K562 (cell line): Measurements from ENCODE around the gene CDKN2B. TPM values are rescaled to one million over a fixed set of nuclear protein-coding genes. Genes with fewer than 3 reads are reported as not detected.

Source experiments
- ATAC-seq: fragments of 200-7000 bp; cut with Tn5 transposase; 3 replicates; pipeline ENCODE4 v1.9.1; 2020; ENCODE audit warnings: moderate library complexity
- BruUV-seq: library from RNA; stranded (reverse); fragments of 400-500 nt; replicated peaks from 2 replicates; lab custom pipeline; 2021; lab: Mats Ljungman, UMichigan
- CTCF ChIA-PET: fragments of 300-600 bp; formaldehyde crosslinking; extraction: SDS; loops from one replicate; lab custom pipeline; 2021; ENCODE audit warnings: low intra/inter-chr PET ratio; lab: Yijun Ruan, JAX
- POLR2A ChIA-PET: fragments of 300-600, 350-650 bp; sonication (Branson Sonifier 250); formaldehyde crosslinking; extraction: SDS; loops from one replicate; lab custom pipeline; 2021; ENCODE audit warnings: antibody characterized with exemption, inconsistent platforms; lab: Yijun Ruan, JAX
- DNase-seq, 4 experiments: peaks; one replicate each; pipeline versions ENCODE4 v3.0.0 to v3.0.0-alpha.2; 2011 to 2018; ENCODE audit warnings: low spot score in 3 of 4, mixed read lengths in 3 of 4; ENCODE audit errors: extremely low read depth in 1 of 4
- FAIRE-seq: peaks from 2 replicates; lab custom pipeline; 2011; peaks lifted over from hg19 to GRCh38; lab: Jason Lieb, UNC
- H2AFZ ChIP-seq: 2 replicates; pipeline ENCODE4 v1.6.0; 2011; ENCODE audit warnings: low read depth, low read length, control low read depth, inconsistent platforms
- H3K27ac ChIP-seq: fragments of 200-600 bp; 3 replicates; pipeline ENCODE4 v1.8.0; 2011; ENCODE audit warnings: low read depth, mild to moderate bottlenecking, control low read depth, inconsistent platforms, low read length, moderate library complexity, mixed read lengths; ENCODE audit errors: extremely low read depth
- H3K27me3 ChIP-seq, 2 experiments: fragments of 300-600 bp in 1 of 2; 2 replicates in 1 of 2; 3 replicates in 1 of 2; pipeline versions ENCODE4 v1.6.0 to v1.8.0; 2011; ENCODE audit warnings: inconsistent platforms in 2 of 2, low read length in 2 of 2, mild to moderate bottlenecking in 1 of 2, mixed read lengths in 1 of 2, moderate library complexity in 1 of 2; ENCODE audit not compliant: control insufficient read depth in 2 of 2, insufficient read depth in 2 of 2
- H3K36me3 ChIP-seq: fragments of 300-600 bp; 3 replicates; pipeline ENCODE4 v1.8.0; 2011; ENCODE audit warnings: mild to moderate bottlenecking, low read length, inconsistent platforms; ENCODE audit not compliant: control insufficient read depth, insufficient read depth
- H3K4me1 ChIP-seq, 2 experiments: fragments of 200-600 bp in 1 of 2; replicated peaks in 1 of 2; 2 replicates in 1 of 2; 3 replicates in 1 of 2; pipeline versions ENCODE4 v1.5.1 to v1.8.0; 2011; ENCODE audit warnings: inconsistent platforms in 2 of 2, low read length in 2 of 2, mild to moderate bottlenecking in 1 of 2, mixed read lengths in 1 of 2, moderate library complexity in 1 of 2; ENCODE audit not compliant: control insufficient read depth in 2 of 2, insufficient read depth in 2 of 2
- H3K4me2 ChIP-seq: 2 replicates; pipeline ENCODE4 v1.6.1; 2011; ENCODE audit warnings: low read length, control low read depth, inconsistent platforms, mixed read lengths; ENCODE audit not compliant: insufficient read depth
- H3K4me3 ChIP-seq: fragments of 200-600 bp; sonication (generic), shearing (Covaris generic); 2 replicates; pipeline ENCODE4 v1.5.1; 2016; ENCODE audit warnings: control low read depth, inconsistent platforms
- H3K79me2 ChIP-seq: fragments of 200-600 bp; 3 replicates; pipeline ENCODE4 v1.8.0; 2011; ENCODE audit warnings: low read length, inconsistent platforms; ENCODE audit not compliant: control insufficient read depth, insufficient read depth
- H3K9ac ChIP-seq, 2 experiments: 2 replicates each; pipeline versions ENCODE4 v1.6.0 to v1.6.1; 2011; ENCODE audit warnings: low read depth in 2 of 2, low read length in 2 of 2, control low read depth in 1 of 2, inconsistent platforms in 1 of 2, mild to moderate bottlenecking in 1 of 2, mixed read lengths in 1 of 2; ENCODE audit not compliant: insufficient read depth in 1 of 2
- H3K9me1 ChIP-seq: one replicate; pipeline ENCODE4 v1.6.0; 2011; ENCODE audit warnings: inconsistent platforms, mild to moderate bottlenecking, low read length, moderate library complexity; ENCODE audit not compliant: control insufficient read depth, insufficient read depth
- H3K9me3 ChIP-seq: replicated peaks from 2 replicates; pipeline ENCODE4 v1.5.1; 2011; ENCODE audit warnings: low read depth, low read length, inconsistent platforms; ENCODE audit not compliant: control insufficient read depth, insufficient read depth
- H4K20me1 ChIP-seq: replicated peaks from 2 replicates; pipeline ENCODE4 v1.6.1; 2011; ENCODE audit warnings: low read length, inconsistent platforms, mixed read lengths; ENCODE audit not compliant: control insufficient read depth, insufficient read depth
- ARID2 ChIP-seq: fragments of 450-650 bp; IDR thresholded peaks from 2 replicates; pipeline ENCODE4 v1.6.1; 2017; ENCODE audit warnings: antibody characterized with exemption, mild to moderate bottlenecking
- CBFA2T2 ChIP-seq: fragments of 450-650 bp; conservative IDR thresholded peaks from 2 replicates; pipeline ENCODE4 v1.6.1; 2017; ENCODE audit warnings: mild to moderate bottlenecking
- EP300 ChIP-seq: IDR thresholded peaks from 2 replicates; pipeline ENCODE4 v1.6.1; 2012; ENCODE audit warnings: low read length, improper control_type of control experiment
- HMG20A ChIP-seq: fragments of 450-650 bp; formaldehyde crosslinking; conservative IDR thresholded peaks from 2 replicates; pipeline ENCODE4 v1.4.0; 2020; ENCODE audit warnings: mild to moderate bottlenecking, mixed read lengths
- KAT7 ChIP-seq: sonication (generic); formaldehyde crosslinking; IDR thresholded peaks from 2 replicates; pipeline ENCODE4 v1.8.0; 2022; ENCODE audit warnings: missing genetic modification reagents, mild to moderate bottlenecking, borderline replicate concordance
- KAT8 ChIP-seq: fragments of 450-650 bp; IDR thresholded peaks from 2 replicates; pipeline ENCODE4 v1.6.1; 2016; ENCODE audit warnings: low read depth, mild to moderate bottlenecking
- NFE2 ChIP-seq: IDR thresholded peaks from 2 replicates; pipeline ENCODE4 v1.6.1; 2014; ENCODE audit warnings: antibody characterized with exemption, low read depth
- NFYB ChIP-seq: IDR thresholded peaks from 2 replicates; pipeline ENCODE4 v1.6.1; 2011; ENCODE audit warnings: mild to moderate bottlenecking, moderate library complexity; ENCODE audit not compliant: insufficient read length; ENCODE audit errors: extremely low read depth
- NR2C1 ChIP-seq, 2 experiments: fragments of 450-650 bp; IDR thresholded peaks; 2 replicates each; pipeline ENCODE4 v1.6.1; 2017; ENCODE audit warnings: mild to moderate bottlenecking in 2 of 2, antibody characterized with exemption in 1 of 2, inconsistent platforms in 1 of 2, missing compliant biosample characterization in 1 of 2, missing genetic modification characterization in 1 of 2
- PBX2 ChIP-seq, 2 experiments: IDR thresholded peaks in 1 of 2; conservative IDR thresholded peaks in 1 of 2; 2 replicates each; pipeline ENCODE4 v1.6.1; 2016; ENCODE audit warnings: low read depth in 2 of 2, mild to moderate bottlenecking in 1 of 2, missing compliant biosample characterization in 1 of 2, missing genetic modification characterization in 1 of 2, moderate library complexity in 1 of 2
- SMAD4 ChIP-seq: fragments of 250-450 bp; sonication (Bioruptor Pico); conservative IDR thresholded peaks from 2 replicates; pipeline ENCODE4 v1.8.0; 2021; ENCODE audit warnings: inconsistent platforms, mild to moderate bottlenecking, moderate library complexity
- U2AF1 ChIP-seq: fragments of 200-400 bp; formaldehyde crosslinking; optimal IDR thresholded peaks from 2 replicates; pipeline ENCODE3; 2017; ENCODE audit warnings: mild to moderate bottlenecking, low read depth, low read length, moderate library complexity
- ZC3H4 ChIP-seq: sonication (generic); formaldehyde crosslinking; IDR thresholded peaks from 2 replicates; pipeline ENCODE4 v1.9.0; 2021; ENCODE audit warnings: missing genetic modification reagents, borderline replicate concordance
- ZFP36 ChIP-seq: fragments of 150-350 bp; IDR thresholded peaks from 2 replicates; pipeline ENCODE4 v1.6.1; 2018; ENCODE audit warnings: low read length, low read depth; ENCODE audit not compliant: partially characterized antibody
- ZNF212 ChIP-seq: fragments of 450-650 bp; formaldehyde crosslinking; IDR thresholded peaks from 2 replicates; pipeline ENCODE4 v1.4.0; 2020; ENCODE audit warnings: mild to moderate bottlenecking
- ZNF696 ChIP-seq: fragments of 250-450 bp; sonication (Bioruptor Pico); conservative IDR thresholded peaks from 2 replicates; pipeline ENCODE4 v1.4.0; 2020; ENCODE audit warnings: mild to moderate bottlenecking, moderate library complexity
- WGBS: fragments of 100-300 bp; shearing (Covaris generic); methylation state at CpG from one replicate; pipeline ENCODE4 v1.1.6; 2016; ENCODE audit warnings: low coverage, mixed read lengths; ENCODE audit not compliant: insufficient coverage; ENCODE audit errors: missing lambda C conversion rate; 5-methylcytosine and 5-hydroxymethylcytosine counted together
- in situ Hi-C: fragments of 300-500 bp; cut with MboI; formaldehyde crosslinking; loops from 4 replicates; pipeline ENCODE4 v1.15.0; 2018; ENCODE audit warnings: inconsistent platforms, mixed read lengths
- intact Hi-C: fragments of 100-400 bp; cut with micrococcal nuclease; formaldehyde crosslinking; loops from 2 replicates; pipeline ENCODE4 v1.14.2; 2022
- polyA plus RNA-seq, 8 experiments: library from polyadenylated mRNA; depleted of rRNA in 4 of 8; stranded (reverse) in 5 of 8; unstranded in 3 of 8; fragments of >200 nt; fragmentation: Nextera tagmentation in 2 of 8; fragmentation: Illumina TruSeq in 1 of 8; extraction: Ambion mirVana in 2 of 8; extraction: Trizol in 1 of 8; gene quantifications; 2 replicates each; pipeline versions ENCODE4 v1.2.1 to v1.2.3, GENCODE V29; 2011 to 2014; ENCODE audit warnings: inconsistent platforms in 1 of 8, missing spikeins in 1 of 8
- total RNA-seq, 7 experiments: library from RNA; depleted of rRNA in 6 of 7; stranded (reverse); fragments of >200 nt in 6 of 7; fragmentation: Illumina TruSeq in 2 of 7; extraction: Trizol in 2 of 7; gene quantifications; 2 replicates each; pipeline versions ENCODE4 v1.2.1 to v1.2.3, GENCODE V29; 2011 to 2021; ENCODE audit warnings: low replicate concordance in 1 of 7
- TF ChIP-seq, protein P1 (sequence below): sonication (generic); formaldehyde crosslinking; IDR thresholded peaks from 2 replicates; pipeline ENCODE4 v1.8.0; 2022; ENCODE audit warnings: mild to moderate bottlenecking, missing genetic modification reagents

Gene CDKN2B
- total and polyA plus RNA-seq, 9 of the 15 experiments (the other 6 are each of a cell fraction or from before 2014, with no cell fraction given): not detected

DNA sequence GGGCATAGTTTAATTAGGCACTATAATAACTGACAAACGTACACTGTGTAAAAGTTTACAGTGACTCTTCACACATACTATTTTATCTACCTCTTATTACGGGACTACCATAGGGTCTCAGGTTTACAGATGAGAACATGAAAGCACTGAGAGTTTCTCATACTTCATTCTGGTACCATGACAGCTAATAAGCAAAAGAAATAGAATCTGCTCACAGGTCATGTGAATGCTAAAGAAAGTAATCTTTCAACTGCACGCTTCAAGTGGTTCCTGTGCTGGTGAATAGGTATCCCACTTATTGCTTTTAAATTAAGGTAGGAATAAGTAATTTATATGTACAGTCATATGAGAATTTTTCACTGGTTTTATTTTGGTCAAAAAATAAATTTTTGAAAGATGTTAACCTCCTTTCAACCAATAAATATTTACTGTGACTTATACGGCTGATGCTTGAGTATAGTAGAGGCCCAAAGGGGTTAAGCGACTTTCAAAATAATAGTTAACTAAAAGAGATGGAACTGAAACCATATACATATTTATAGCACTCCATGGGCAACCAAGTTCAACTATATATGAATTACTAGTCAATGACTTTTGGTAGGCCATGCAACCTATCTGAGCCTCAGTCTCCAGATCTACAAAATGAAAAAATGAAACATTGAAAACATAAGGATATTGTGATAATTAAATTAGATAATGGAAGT lies 23.0 kb downstream of the CDKN2B start:
- FAIRE-seq (no peak), DNase-seq (no peak), ATAC-seq (no peak)
- no CpG with 5 or more reads among the region's 5 CpGs for WGBS
- no peak overlapping the region for H2AFZ ChIP-seq
- no peak overlapping the region for H3K4me3 ChIP-seq
- no peak overlapping the region for H3K4me2 ChIP-seq
- H3K4me1 ChIP-seq: no peaks in the 10 kb centered on the region
- H3K9me3 ChIP-seq: no peaks in the 10 kb centered on the region
- H3K9me1 ChIP-seq: no peaks in the 10 kb centered on the region
- H3K9ac ChIP-seq: no peak overlapping the region
- no peaks in the 10 kb centered on the region for H3K79me2 ChIP-seq
- POLR2A ChIA-PET: no interaction called here
- no peak for TF ChIP-seq NR2C1 (IDR thresholded peaks at IDR 0.05)
- no peak for TF ChIP-seq NR2C1 (tag; IDR thresholded peaks at IDR 0.05)
- no peak for TF ChIP-seq CBFA2T2
- no peak for TF ChIP-seq EP300
- TF ChIP-seq U2AF1: no peak
- no peak for TF ChIP-seq KAT7
- TF ChIP-seq ZNF212 (CRISPR knock-in tag): no peak
- no peak for TF ChIP-seq PBX2 (CRISPR knock-in tag; IDR thresholded peaks at IDR 0.05; ENCODE audit: low read depth)
- no peak for TF ChIP-seq PBX2 (tag; conservative IDR thresholded peaks at IDR 0.05; ENCODE audit: low read depth)
- no peak for TF ChIP-seq ARID2
- no peak for TF ChIP-seq ZFP36
- TF ChIP-seq, protein P1, sequence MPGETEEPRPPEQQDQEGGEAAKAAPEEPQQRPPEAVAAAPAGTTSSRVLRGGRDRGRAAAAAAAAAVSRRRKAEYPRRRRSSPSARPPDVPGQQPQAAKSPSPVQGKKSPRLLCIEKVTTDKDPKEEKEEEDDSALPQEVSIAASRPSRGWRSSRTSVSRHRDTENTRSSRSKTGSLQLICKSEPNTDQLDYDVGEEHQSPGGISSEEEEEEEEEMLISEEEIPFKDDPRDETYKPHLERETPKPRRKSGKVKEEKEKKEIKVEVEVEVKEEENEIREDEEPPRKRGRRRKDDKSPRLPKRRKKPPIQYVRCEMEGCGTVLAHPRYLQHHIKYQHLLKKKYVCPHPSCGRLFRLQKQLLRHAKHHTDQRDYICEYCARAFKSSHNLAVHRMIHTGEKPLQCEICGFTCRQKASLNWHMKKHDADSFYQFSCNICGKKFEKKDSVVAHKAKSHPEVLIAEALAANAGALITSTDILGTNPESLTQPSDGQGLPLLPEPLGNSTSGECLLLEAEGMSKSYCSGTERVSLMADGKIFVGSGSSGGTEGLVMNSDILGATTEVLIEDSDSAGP (CRISPR knock-in tag): no peak
- no peak for TF ChIP-seq HMG20A (CRISPR knock-in tag)
- TF ChIP-seq NFYB: no peak
- no peak for TF ChIP-seq SMAD4 (CRISPR knock-in tag)
- no peak for TF ChIP-seq ZNF696
- no peak for TF ChIP-seq NFE2
- no peak for TF ChIP-seq KAT8
- no peak for TF ChIP-seq ZC3H4
- no peaks in the 10 kb centered on the region for H3K36me3 ChIP-seq
- H4K20me1 ChIP-seq: no peaks in the 10 kb centered on the region
- in situ Hi-C loops: no loop called here
- intact Hi-C loops: no loop called here
- H3K27me3 ChIP-seq: no peaks in the 10 kb centered on the region
- CTCF ChIA-PET: no interaction called here
- BruUV-seq: no TSS peak
- H3K27ac ChIP-seq: no peak overlapping the region
